ENCODE results near the gene GALNT7. TPM values are rescaled to one million over a fixed set of nuclear protein-coding genes. Genes with fewer than 3 reads are reported as not detected.

Gene GALNT7
- total RNA-seq, 1 experiment from 2014 or later, result 28.9 TPM

GRCh38 chr4:173267711-173268110 lies 99.1 kb downstream of the GALNT7 start:
- Histone ChIP-seq H3K27ac (ENCODE audit: low read length) (no peak overlapping the region), H3K9me2 (replicated peaks; ENCODE audit: insufficient read depth, low read length) (no peaks in the 10 kb centered on the region), H2AFZ (ENCODE audit: low read length) (no peak overlapping the region), H3K36me3 (ENCODE audit: insufficient read depth, low read length) (no peaks in the 10 kb centered on the region), H3K79me2 (ENCODE audit: low read length) (peaks cover 82% of the 10 kb centered on the region), H3K4me3 (ENCODE audit: low read length) (no peak overlapping the region), H3K9me3 (ENCODE audit: low read length) (no peaks in the 10 kb centered on the region), H4K20me1 (ENCODE audit: insufficient read depth, low read depth, low read length) (no peaks in the 10 kb centered on the region), H3K27me3 (ENCODE audit: low read length) (no peaks in the 10 kb centered on the region), H3K4me2 (ENCODE audit: low read depth, low read length, poor library complexity, severe bottlenecking) (no peak overlapping the region), H3K4me1 (ENCODE audit: low read length) (peaks cover 14% of the 10 kb centered on the region), H3K9ac (ENCODE audit: low read length) (no peak overlapping the region)
- no peak for DNase-seq

GRCh38 chr4:173269280-173269679 lies 100.7 kb downstream of the GALNT7 start:
- no peak overlapping the region for H3K4me2 ChIP-seq (ENCODE audit: low read depth, low read length, poor library complexity, severe bottlenecking)
- peaks cover 82% of the 10 kb centered on the region for H3K79me2 ChIP-seq (ENCODE audit: low read length)
- peak; percentile 20 for DNase-seq
- no peak overlapping the region for H3K4me3 ChIP-seq (ENCODE audit: low read length)
- no peaks in the 10 kb centered on the region for H3K9me3 ChIP-seq (ENCODE audit: low read length)
- no peak overlapping the region for H2AFZ ChIP-seq (ENCODE audit: low read length)
- H3K9ac ChIP-seq (ENCODE audit: low read length), result no peak overlapping the region
- no peaks in the 10 kb centered on the region for H4K20me1 ChIP-seq (ENCODE audit: insufficient read depth, low read depth, low read length)
- H3K36me3 ChIP-seq (ENCODE audit: insufficient read depth, low read length), result no peaks in the 10 kb centered on the region
- no peaks in the 10 kb centered on the region for H3K27me3 ChIP-seq (ENCODE audit: low read length)
- no peak overlapping the region for H3K27ac ChIP-seq (ENCODE audit: low read length)
- no peaks in the 10 kb centered on the region for H3K9me2 ChIP-seq (replicated peaks; ENCODE audit: insufficient read depth, low read length)
- peaks cover 4% of the 10 kb centered on the region for H3K4me1 ChIP-seq (ENCODE audit: low read length)

- peaks cover 82% of the 10 kb centered on the region for H3K79me2 ChIP-seq (ENCODE audit: low read length)
- H3K9me2 ChIP-seq (replicated peaks; ENCODE audit: insufficient read depth, low read length), result no peaks in the 10 kb centered on the region
- H2AFZ ChIP-seq (ENCODE audit: low read length), result no peak overlapping the region
Observed at GRCh38 chr4:173270312-173271027, 101.9 kb downstream of the GALNT7 start.

GRCh38 chr4:173272314-173272713 lies 103.7 kb downstream of the GALNT7 start:
- Histone ChIP-seq H3K9me3 (ENCODE audit: low read length) (no peaks in the 10 kb centered on the region), H3K79me2 (ENCODE audit: low read length) (peaks cover 84% of the 10 kb centered on the region), H2AFZ (ENCODE audit: low read length) (no peak overlapping the region), H3K27ac (ENCODE audit: low read length) (no peak overlapping the region), H3K36me3 (ENCODE audit: insufficient read depth, low read length) (no peaks in the 10 kb centered on the region), H3K9me2 (replicated peaks; ENCODE audit: insufficient read depth, low read length) (no peaks in the 10 kb centered on the region), H4K20me1 (ENCODE audit: insufficient read depth, low read depth, low read length) (no peaks in the 10 kb centered on the region), H3K4me3 (ENCODE audit: low read length) (no peak overlapping the region), H3K27me3 (ENCODE audit: low read length) (no peaks in the 10 kb centered on the region), H3K4me1 (ENCODE audit: low read length) (no peaks in the 10 kb centered on the region), H3K4me2 (ENCODE audit: low read depth, low read length, poor library complexity, severe bottlenecking) (no peak overlapping the region), H3K9ac (ENCODE audit: low read length) (no peak overlapping the region)
- DNase-seq, result no peak

More at GRCh38 chr4:173270312-173271027, 101.9 kb downstream of the GALNT7 start:
- no peaks in the 10 kb centered on the region for H3K9me3 ChIP-seq (ENCODE audit: low read length)
- H3K4me2 ChIP-seq (ENCODE audit: low read depth, low read length, poor library complexity, severe bottlenecking), result no peak overlapping the region
- H3K36me3 ChIP-seq (ENCODE audit: insufficient read depth, low read length), result no peaks in the 10 kb centered on the region
- H3K27me3 ChIP-seq (ENCODE audit: low read length), result no peaks in the 10 kb centered on the region
- no peaks in the 10 kb centered on the region for H3K4me1 ChIP-seq (ENCODE audit: low read length)
- H3K9ac ChIP-seq (ENCODE audit: low read length), result no peak overlapping the region
- no peaks in the 10 kb centered on the region for H4K20me1 ChIP-seq (ENCODE audit: insufficient read depth, low read depth, low read length)
- no peak overlapping the region for H3K27ac ChIP-seq (ENCODE audit: low read length)
- no peak overlapping the region for H3K4me3 ChIP-seq (ENCODE audit: low read length)
- DNase-seq, result peak; percentile 16

GRCh38 chr4:173272996-173273395 lies 104.4 kb downstream of the GALNT7 start:
- Histone ChIP-seq H3K27ac (ENCODE audit: low read length) (no peak overlapping the region), H3K9me2 (replicated peaks; ENCODE audit: insufficient read depth, low read length) (no peaks in the 10 kb centered on the region), H3K4me1 (ENCODE audit: low read length) (no peaks in the 10 kb centered on the region), H3K27me3 (ENCODE audit: low read length) (no peaks in the 10 kb centered on the region), H3K9me3 (ENCODE audit: low read length) (no peaks in the 10 kb centered on the region), H2AFZ (ENCODE audit: low read length) (no peak overlapping the region), H3K79me2 (ENCODE audit: low read length) (peaks cover 83% of the 10 kb centered on the region), H3K4me2 (ENCODE audit: low read depth, low read length, poor library complexity, severe bottlenecking) (no peak overlapping the region), H3K9ac (ENCODE audit: low read length) (no peak overlapping the region), H3K36me3 (ENCODE audit: insufficient read depth, low read length) (no peaks in the 10 kb centered on the region), H4K20me1 (ENCODE audit: insufficient read depth, low read depth, low read length) (no peaks in the 10 kb centered on the region), H3K4me3 (ENCODE audit: low read length) (no peak overlapping the region)
- no peak for DNase-seq

- H4K20me1 ChIP-seq (ENCODE audit: insufficient read depth, low read depth, low read length), result no peaks in the 10 kb centered on the region
- H3K79me2 ChIP-seq (ENCODE audit: low read length), result peaks cover 87% of the 10 kb centered on the region
- no peak overlapping the region for H3K4me2 ChIP-seq (ENCODE audit: low read depth, low read length, poor library complexity, severe bottlenecking)
- peak; percentile 4 for DNase-seq
- H3K9me3 ChIP-seq (ENCODE audit: low read length), result no peaks in the 10 kb centered on the region
- H3K4me1 ChIP-seq (ENCODE audit: low read length), result no peaks in the 10 kb centered on the region
- no peak overlapping the region for H2AFZ ChIP-seq (ENCODE audit: low read length)
- no peaks in the 10 kb centered on the region for H3K27me3 ChIP-seq (ENCODE audit: low read length)
- H3K9ac ChIP-seq (ENCODE audit: low read length), result no peak overlapping the region
- no peak overlapping the region for H3K27ac ChIP-seq (ENCODE audit: low read length)
- no peaks in the 10 kb centered on the region for H3K9me2 ChIP-seq (replicated peaks; ENCODE audit: insufficient read depth, low read length)
- H3K4me3 ChIP-seq (ENCODE audit: low read length), result no peak overlapping the region
- H3K36me3 ChIP-seq (ENCODE audit: insufficient read depth, low read length), result no peaks in the 10 kb centered on the region
Observed at GRCh38 chr4:173273941-173274340, 105.3 kb downstream of the GALNT7 start.

- H3K79me2 ChIP-seq (ENCODE audit: low read length), result peaks cover 83% of the 10 kb centered on the region
Observed at GRCh38 chr4:173274744-173275143, 106.1 kb downstream of the GALNT7 start.

GRCh38 chr4:173275150-173275549 lies 106.5 kb downstream of the GALNT7 start:
- Histone ChIP-seq H3K79me2 (ENCODE audit: low read length) (peaks cover 82% of the 10 kb centered on the region), H3K9ac (ENCODE audit: low read length) (no peak overlapping the region), H3K9me2 (replicated peaks; ENCODE audit: insufficient read depth, low read length) (no peaks in the 10 kb centered on the region), H3K4me1 (ENCODE audit: low read length) (no peaks in the 10 kb centered on the region), H3K27me3 (ENCODE audit: low read length) (no peaks in the 10 kb centered on the region), H3K4me2 (ENCODE audit: low read depth, low read length, poor library complexity, severe bottlenecking) (no peak overlapping the region), H3K27ac (ENCODE audit: low read length) (no peak overlapping the region), H3K36me3 (ENCODE audit: insufficient read depth, low read length) (no peaks in the 10 kb centered on the region), H2AFZ (ENCODE audit: low read length) (no peak overlapping the region), H3K9me3 (ENCODE audit: low read length) (no peaks in the 10 kb centered on the region), H4K20me1 (ENCODE audit: insufficient read depth, low read depth, low read length) (no peaks in the 10 kb centered on the region), H3K4me3 (ENCODE audit: low read length) (no peak overlapping the region)
- no peak for DNase-seq

More at GRCh38 chr4:173274744-173275143, 106.1 kb downstream of the GALNT7 start:
- Histone ChIP-seq H3K27me3 (ENCODE audit: low read length) (no peaks in the 10 kb centered on the region), H3K36me3 (ENCODE audit: insufficient read depth, low read length) (no peaks in the 10 kb centered on the region), H3K4me1 (ENCODE audit: low read length) (no peaks in the 10 kb centered on the region), H4K20me1 (ENCODE audit: insufficient read depth, low read depth, low read length) (no peaks in the 10 kb centered on the region), H3K4me3 (ENCODE audit: low read length) (no peak overlapping the region), H3K27ac (ENCODE audit: low read length) (no peak overlapping the region), H3K9ac (ENCODE audit: low read length) (no peak overlapping the region), H3K4me2 (ENCODE audit: low read depth, low read length, poor library complexity, severe bottlenecking) (no peak overlapping the region), H3K9me2 (replicated peaks; ENCODE audit: insufficient read depth, low read length) (no peaks in the 10 kb centered on the region), H2AFZ (ENCODE audit: low read length) (no peak overlapping the region), H3K9me3 (ENCODE audit: low read length) (no peaks in the 10 kb centered on the region)
- peak; percentile 5 for DNase-seq

All from Karpas-422 (cell line).